Testis (tissue), 2 donors: ENCODE data around the gene TMEM61.

Experiments used
- CTCF ChIP-seq, 3 experiments: fragments of 450-650 bp in 2 of 3; fragments of 200-600 bp in 1 of 3; sonication (generic) in 1 of 3; IDR thresholded peaks; one replicate each; pipeline ENCODE4 v1.5.1; 2016 to 2019; ENCODE audit warnings: antibody characterized with exemption in 3 of 3, mild to moderate bottlenecking in 2 of 3, moderate library complexity in 1 of 3
- POLR2A ChIP-seq: fragments of 450-650 bp; IDR thresholded peaks from one replicate; pipeline ENCODE4 v1.6.1; 2017; ENCODE audit warnings: antibody characterized with exemption, mild to moderate bottlenecking, moderate library complexity

DNA sequence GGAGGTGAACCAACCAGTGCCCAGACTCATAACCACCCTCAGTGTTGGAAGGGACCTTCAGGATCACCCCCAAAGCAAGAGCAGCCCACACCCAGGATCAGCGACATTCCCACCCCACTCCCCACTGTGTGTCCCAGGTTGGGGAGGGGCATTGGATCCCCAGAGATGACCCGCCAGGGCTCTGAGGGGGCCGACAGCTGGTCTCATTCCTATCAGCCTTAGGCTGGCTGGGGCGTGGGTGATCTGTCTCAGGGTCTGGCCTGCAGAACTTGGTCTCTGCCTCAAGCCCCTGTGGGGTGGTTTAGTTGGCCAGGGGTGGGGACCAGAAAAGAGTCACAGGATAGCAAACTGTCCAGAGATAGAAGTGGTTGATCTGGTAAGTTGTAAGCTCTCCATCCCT lies 10.5 kb downstream of the TMEM61 start:
- TF ChIP-seq CTCF (IDR thresholded peaks at IDR 0.05) (no peak), POLR2A (no peak)
